ENCODE data around the gene ITGB5.
"Not testable (repeated sequence)": the region's sequence is repeated elsewhere in the genome, so short reads cannot be mapped to it uniquely, and the experiment has no call there.

ITGB5 gene

GRCh38 chr3:124761935-124762660 lies 125.1 kb downstream of the ITGB5 start:
- Histone ChIP-seq H3K4me1 (ENCODE audit: control insufficient read depth, insufficient read depth, low read length, poor library complexity, severe bottlenecking) (peaks cover 19% of the 10 kb centered on the region), H3K36me3 (ENCODE audit: control insufficient read depth, insufficient read depth, low read length) (peaks cover 35% of the 10 kb centered on the region), H3K4me3 (ENCODE audit: extremely low read depth, insufficient read depth, low read length, poor library complexity, severe bottlenecking) (no peak overlapping the region), H3K27ac (ENCODE audit: low read depth, low read length, severe bottlenecking) (no peak overlapping the region), H3K9me3 (ENCODE audit: control insufficient read depth, low read length) (no peaks in the 10 kb centered on the region)
- 95 to 100% methylated on average over 3 to 4 of the region's 6 CpGs for WGBS, 2 experiments (ENCODE audit: insufficient coverage in 2 of 2)

GRCh38 chr3:124761250-124761796 lies 125.8 kb downstream of the ITGB5 start:
- peaks cover 19% of the 10 kb centered on the region for H3K4me1 ChIP-seq (ENCODE audit: control insufficient read depth, insufficient read depth, low read length, poor library complexity, severe bottlenecking)
- no peak overlapping the region for H3K4me3 ChIP-seq (ENCODE audit: extremely low read depth, insufficient read depth, low read length, poor library complexity, severe bottlenecking)
- no peaks in the 10 kb centered on the region for H3K9me3 ChIP-seq (ENCODE audit: control insufficient read depth, low read length)
- WGBS, 2 experiments (ENCODE audit: insufficient coverage in 2 of 2): 34 to 36% methylated on average over 11 to 15 of the region's 15 CpGs
- no peak overlapping the region for H3K27ac ChIP-seq (ENCODE audit: low read depth, low read length, severe bottlenecking)
- H3K36me3 ChIP-seq (ENCODE audit: control insufficient read depth, insufficient read depth, low read length): peaks cover 29% of the 10 kb centered on the region

GRCh38 chr3:124760601-124761000 lies 126.6 kb downstream of the ITGB5 start:
- H3K4me3 ChIP-seq (ENCODE audit: extremely low read depth, insufficient read depth, low read length, poor library complexity, severe bottlenecking): no peak overlapping the region
- peaks cover 27% of the 10 kb centered on the region for H3K36me3 ChIP-seq (ENCODE audit: control insufficient read depth, insufficient read depth, low read length)
- H3K4me1 ChIP-seq (ENCODE audit: control insufficient read depth, insufficient read depth, low read length, poor library complexity, severe bottlenecking): peaks cover 19% of the 10 kb centered on the region
- 90% methylated on average over 1 of the region's 2 CpGs for WGBS, 2 experiments (ENCODE audit: insufficient coverage in 2 of 2)
- no peak overlapping the region for H3K27ac ChIP-seq (ENCODE audit: low read depth, low read length, severe bottlenecking)
- no peaks in the 10 kb centered on the region for H3K9me3 ChIP-seq (ENCODE audit: control insufficient read depth, low read length)

DNA sequence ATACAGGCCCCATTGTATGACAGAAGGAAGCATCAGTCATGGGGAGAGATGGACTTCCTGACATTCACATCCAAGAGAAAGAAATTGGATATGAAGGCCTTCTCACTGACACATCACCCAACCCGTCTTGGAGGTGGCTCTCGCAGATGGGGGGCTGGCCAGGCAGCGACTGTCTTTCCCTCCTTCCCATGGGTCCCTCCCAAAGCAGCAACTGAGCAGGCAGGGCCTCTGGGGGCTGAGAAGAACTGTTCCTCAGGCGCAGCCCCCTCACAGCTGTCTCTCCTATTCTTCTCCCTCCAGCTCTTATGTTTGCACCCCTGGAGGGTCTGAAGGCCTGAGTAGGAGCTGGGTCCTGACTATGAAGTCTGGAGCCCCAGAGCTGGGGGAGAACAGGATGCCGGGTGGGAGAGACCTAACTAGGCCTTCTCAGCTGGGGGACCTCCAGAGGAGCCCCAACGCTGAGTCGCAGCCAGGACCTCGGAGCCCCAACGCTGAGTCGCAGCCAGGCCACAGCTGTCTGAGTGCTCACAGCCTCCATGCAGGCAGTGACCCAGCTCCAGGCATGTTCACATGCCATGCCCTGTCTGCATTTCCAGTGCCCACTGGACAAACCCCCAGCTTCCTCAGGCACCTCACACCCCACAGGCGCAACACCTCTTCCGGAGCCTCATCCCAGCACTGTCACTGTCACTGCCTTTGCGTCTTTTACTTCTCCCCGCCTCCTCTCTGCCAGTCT lies 127.3 kb downstream of the ITGB5 start:
- Histone ChIP-seq H3K9me3 (ENCODE audit: control insufficient read depth, low read length) (no peaks in the 10 kb centered on the region), H3K27ac (ENCODE audit: low read depth, low read length, severe bottlenecking) (no peak overlapping the region), H3K4me1 (ENCODE audit: control insufficient read depth, insufficient read depth, low read length, poor library complexity, severe bottlenecking) (peaks cover 19% of the 10 kb centered on the region), H3K4me3 (ENCODE audit: extremely low read depth, insufficient read depth, low read length, poor library complexity, severe bottlenecking) (no peak overlapping the region), H3K36me3 (ENCODE audit: control insufficient read depth, insufficient read depth, low read length) (peaks cover 25% of the 10 kb centered on the region)
- WGBS, 2 experiments (ENCODE audit: insufficient coverage in 2 of 2): 88 to 97% methylated on average over 8 to 13 of the region's 14 CpGs

GRCh38 chr3:124758851-124759635 lies 128.1 kb downstream of the ITGB5 start:
- no peak overlapping the region for H3K4me3 ChIP-seq (ENCODE audit: extremely low read depth, insufficient read depth, low read length, poor library complexity, severe bottlenecking)
- no peaks in the 10 kb centered on the region for H3K9me3 ChIP-seq (ENCODE audit: control insufficient read depth, low read length)
- H3K36me3 ChIP-seq (ENCODE audit: control insufficient read depth, insufficient read depth, low read length): peaks cover 18% of the 10 kb centered on the region
- H3K27ac ChIP-seq (ENCODE audit: low read depth, low read length, severe bottlenecking): no peak overlapping the region
- 50 to 59% methylated on average over 3 to 4 of the region's 5 CpGs for WGBS, 2 experiments (ENCODE audit: insufficient coverage in 2 of 2)
- peaks cover 19% of the 10 kb centered on the region for H3K4me1 ChIP-seq (ENCODE audit: control insufficient read depth, insufficient read depth, low read length, poor library complexity, severe bottlenecking)

DNA sequence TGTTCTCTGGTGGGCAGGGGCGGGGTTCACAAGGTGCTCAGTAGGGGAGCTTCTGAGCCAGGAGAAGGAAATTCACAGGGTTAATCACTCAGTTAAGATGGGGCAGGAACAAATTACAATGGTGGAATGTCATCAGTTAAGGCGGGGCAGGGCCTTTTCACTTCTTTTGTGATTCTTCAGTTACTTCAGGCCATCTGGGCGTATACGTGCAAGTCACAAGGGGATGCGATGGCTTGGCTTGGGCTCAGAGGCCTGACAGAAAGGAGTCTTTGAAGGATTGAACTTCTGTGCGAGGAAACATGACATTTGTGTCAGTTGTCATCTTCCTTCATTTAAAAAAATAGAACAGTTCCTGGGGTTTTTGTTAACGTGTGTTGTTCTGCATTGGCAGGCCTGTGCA lies 129.2 kb downstream of the ITGB5 start:
- H3K27ac ChIP-seq (ENCODE audit: low read depth, low read length, severe bottlenecking); H3K4me3 ChIP-seq (ENCODE audit: extremely low read depth, insufficient read depth, low read length, poor library complexity, severe bottlenecking); H3K9me3 ChIP-seq (ENCODE audit: control insufficient read depth, low read length); H3K36me3 ChIP-seq (ENCODE audit: control insufficient read depth, insufficient read depth, low read length): not testable (repeated sequence)
- WGBS, 2 experiments (ENCODE audit: insufficient coverage in 2 of 2): 40 to 62% methylated on average over 1 to 3 of the region's 7 CpGs
- peaks cover 19% of the 10 kb centered on the region for H3K4me1 ChIP-seq (ENCODE audit: control insufficient read depth, insufficient read depth, low read length, poor library complexity, severe bottlenecking)

- Histone ChIP-seq H3K4me3 (ENCODE audit: extremely low read depth, insufficient read depth, low read length, poor library complexity, severe bottlenecking) (no peak overlapping the region), H3K9me3 (ENCODE audit: control insufficient read depth, low read length) (no peaks in the 10 kb centered on the region), H3K4me1 (ENCODE audit: control insufficient read depth, insufficient read depth, low read length, poor library complexity, severe bottlenecking) (no peaks in the 10 kb centered on the region), H3K36me3 (ENCODE audit: control insufficient read depth, insufficient read depth, low read length) (peaks cover 18% of the 10 kb centered on the region), H3K27ac (ENCODE audit: low read depth, low read length, severe bottlenecking) (no peak overlapping the region)
- 94 to 96% methylated on average over 2 to 3 of the region's 3 CpGs for WGBS, 2 experiments (ENCODE audit: insufficient coverage in 2 of 2)
Measured at GRCh38 chr3:124752051-124752450, 135.1 kb downstream of the ITGB5 start.

GRCh38 chr3:124751501-124751900 lies 135.7 kb downstream of the ITGB5 start:
- no peaks in the 10 kb centered on the region for H3K4me1 ChIP-seq (ENCODE audit: control insufficient read depth, insufficient read depth, low read length, poor library complexity, severe bottlenecking)
- H3K36me3 ChIP-seq (ENCODE audit: control insufficient read depth, insufficient read depth, low read length): peaks cover 23% of the 10 kb centered on the region
- no peak overlapping the region for H3K4me3 ChIP-seq (ENCODE audit: extremely low read depth, insufficient read depth, low read length, poor library complexity, severe bottlenecking)
- WGBS, 2 experiments (ENCODE audit: insufficient coverage in 2 of 2): 45 to 50% methylated on average over 2 of the region's 5 CpGs
- no peak overlapping the region for H3K27ac ChIP-seq (ENCODE audit: low read depth, low read length, severe bottlenecking)
- H3K9me3 ChIP-seq (ENCODE audit: control insufficient read depth, low read length): no peaks in the 10 kb centered on the region

GRCh38 chr3:124749877-124750276 lies 137.3 kb downstream of the ITGB5 start:
- H3K36me3 ChIP-seq (ENCODE audit: control insufficient read depth, insufficient read depth, low read length): peaks cover 39% of the 10 kb centered on the region
- not testable (repeated sequence) for H3K4me1 ChIP-seq (ENCODE audit: control insufficient read depth, insufficient read depth, low read length, poor library complexity, severe bottlenecking); H3K9me3 ChIP-seq (ENCODE audit: control insufficient read depth, low read length); H3K4me3 ChIP-seq (ENCODE audit: extremely low read depth, insufficient read depth, low read length, poor library complexity, severe bottlenecking); H3K27ac ChIP-seq (ENCODE audit: low read depth, low read length, severe bottlenecking)
- WGBS, 2 experiments (ENCODE audit: insufficient coverage in 2 of 2): 95% methylated on average over 3 of the region's 27 CpGs; no CpG with 5 or more reads in 1 of the 2 experiments

DNA sequence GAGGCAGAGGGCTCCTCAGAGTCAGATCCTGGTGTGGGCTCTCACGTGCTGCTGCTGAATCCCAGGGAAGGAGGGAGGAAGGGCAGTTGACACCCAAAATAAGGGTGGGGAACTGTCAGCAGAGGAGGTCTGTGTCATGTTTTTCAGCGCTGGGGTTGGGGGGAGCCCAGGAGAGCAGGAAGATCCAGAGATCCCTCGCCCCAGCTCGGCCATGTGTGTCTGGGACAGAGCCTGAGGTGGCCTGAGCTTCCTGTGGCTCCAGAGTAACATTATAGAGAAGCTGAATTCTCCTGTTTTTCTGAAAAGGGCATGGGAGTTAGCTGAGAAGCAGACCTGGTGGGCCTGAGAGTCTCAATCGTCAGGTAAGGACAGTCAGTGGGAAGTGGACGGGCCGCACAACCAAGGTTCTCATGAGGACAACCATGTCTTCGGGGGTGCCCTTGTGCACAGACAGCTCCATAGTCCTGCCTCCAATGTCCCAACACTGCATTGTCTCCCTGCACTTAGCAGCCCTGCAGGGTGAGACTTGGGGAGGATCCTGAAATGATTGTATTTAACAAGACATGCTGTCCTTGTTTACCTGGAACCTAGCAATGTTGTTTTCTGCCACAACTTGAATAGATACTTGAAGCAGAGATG lies 138.5 kb downstream of the ITGB5 start:
- 94 to 98% methylated on average over 5 to 7 of the region's 8 CpGs for WGBS, 2 experiments (ENCODE audit: insufficient coverage in 2 of 2)
- Histone ChIP-seq H3K36me3 (ENCODE audit: control insufficient read depth, insufficient read depth, low read length) (peaks cover 51% of the 10 kb centered on the region), H3K4me3 (ENCODE audit: extremely low read depth, insufficient read depth, low read length, poor library complexity, severe bottlenecking) (no peak overlapping the region), H3K9me3 (ENCODE audit: control insufficient read depth, low read length) (no peaks in the 10 kb centered on the region), H3K27ac (ENCODE audit: low read depth, low read length, severe bottlenecking) (no peak overlapping the region), H3K4me1 (ENCODE audit: control insufficient read depth, insufficient read depth, low read length, poor library complexity, severe bottlenecking) (peaks cover 13% of the 10 kb centered on the region)
